HK-2 (cell line): ENCODE measurements around the gene HMX3.

Experiments
- DNase-seq: peaks from one replicate; pipeline ENCODE4 v3.0.0-alpha.2; 2018; ENCODE audit not compliant: unreplicated experiment

Gene HMX3

GRCh38 chr10:123147635-123148413 lies 12.1 kb downstream of the HMX3 start, which contains the start of gene HMX2:
HMX2 (plus strand) TSS chr10:123148136; CDS start chr10:123148379, 243 bp downstream.
- peak; percentile 55 for DNase-seq

- DNase-seq, result peak; percentile 58
Observed at GRCh38 chr10:123148414-123149161, 12.8 kb downstream of the HMX3 start.

- no peak for DNase-seq
Observed at GRCh38 chr10:123149162-123149567, 13.4 kb downstream of the HMX3 start.

GRCh38 chr10:123149568-123150270 lies 13.9 kb downstream of the HMX3 start:
- DNase-seq, result no peak

GRCh38 chr10:123150271-123150985 lies 14.7 kb downstream of the HMX3 start:
- DNase-seq, result no peak

- DNase-seq, result no peak
Observed at GRCh38 chr10:123150986-123151736, 15.4 kb downstream of the HMX3 start.

GRCh38 chr10:123151737-123152135 lies 16.0 kb downstream of the HMX3 start:
- DNase-seq, result no peak

GRCh38 chr10:123153486-123154091 lies 17.8 kb downstream of the HMX3 start:
- no peak for DNase-seq

GRCh38 chr10:123154092-123154710 lies 18.4 kb downstream of the HMX3 start, which contains the start of gene BUB3:
BUB3 (plus strand) TSS chr10:123154402; CDS start chr10:123154918, 516 bp downstream.
- DNase-seq, result peak; percentile 100

- peak; percentile 73 for DNase-seq
Observed at GRCh38 chr10:123154711-123155505, 19.1 kb downstream of the HMX3 start.

- no peak for DNase-seq
Observed at GRCh38 chr10:123156078-123156477, 20.3 kb downstream of the HMX3 start.

GRCh38 chr10:123157210-123157609 lies 21.4 kb downstream of the HMX3 start:
- no peak for DNase-seq

GRCh38 chr10:123158682-123159081 lies 22.9 kb downstream of the HMX3 start:
- DNase-seq, result no peak

- no peak for DNase-seq
Observed at GRCh38 chr10:123160311-123160980, 24.7 kb downstream of the HMX3 start.

- no peak for DNase-seq
Observed at GRCh38 chr10:123164319-123164718, 28.5 kb downstream of the HMX3 start.

- DNase-seq, result no peak
Observed at GRCh38 chr10:123165445-123166072, 29.8 kb downstream of the HMX3 start.

GRCh38 chr10:123166618-123167017 lies 30.8 kb downstream of the HMX3 start:
- no peak for DNase-seq

- no peak for DNase-seq
Observed at GRCh38 chr10:123170961-123171360, 35.2 kb downstream of the HMX3 start.
